Uterus (tissue), 2 donors: ENCODE measurements around the gene TBC1D1.

Experiments
- POLR2A ChIP-seq, 2 donors: fragments of 450-650 bp; IDR thresholded peaks; one replicate each; pipeline ENCODE4 v1.6.1; 2016; ENCODE audit warnings: antibody characterized with exemption in 2 of 2, mild to moderate bottlenecking in 1 of 2, moderate library complexity in 1 of 2
- TF ChIP-seq, protein P1 (sequence below), 4 experiments: fragments of 200-600 bp in 2 of 4; fragments of 450-650 bp in 2 of 4; sonication (generic) in 2 of 4; IDR thresholded peaks; one replicate each; pipeline ENCODE4 v1.5.1; 2016 to 2019; ENCODE audit warnings: antibody characterized with exemption in 4 of 4, mild to moderate bottlenecking in 2 of 4, moderate library complexity in 1 of 4

- TF ChIP-seq, protein P1, sequence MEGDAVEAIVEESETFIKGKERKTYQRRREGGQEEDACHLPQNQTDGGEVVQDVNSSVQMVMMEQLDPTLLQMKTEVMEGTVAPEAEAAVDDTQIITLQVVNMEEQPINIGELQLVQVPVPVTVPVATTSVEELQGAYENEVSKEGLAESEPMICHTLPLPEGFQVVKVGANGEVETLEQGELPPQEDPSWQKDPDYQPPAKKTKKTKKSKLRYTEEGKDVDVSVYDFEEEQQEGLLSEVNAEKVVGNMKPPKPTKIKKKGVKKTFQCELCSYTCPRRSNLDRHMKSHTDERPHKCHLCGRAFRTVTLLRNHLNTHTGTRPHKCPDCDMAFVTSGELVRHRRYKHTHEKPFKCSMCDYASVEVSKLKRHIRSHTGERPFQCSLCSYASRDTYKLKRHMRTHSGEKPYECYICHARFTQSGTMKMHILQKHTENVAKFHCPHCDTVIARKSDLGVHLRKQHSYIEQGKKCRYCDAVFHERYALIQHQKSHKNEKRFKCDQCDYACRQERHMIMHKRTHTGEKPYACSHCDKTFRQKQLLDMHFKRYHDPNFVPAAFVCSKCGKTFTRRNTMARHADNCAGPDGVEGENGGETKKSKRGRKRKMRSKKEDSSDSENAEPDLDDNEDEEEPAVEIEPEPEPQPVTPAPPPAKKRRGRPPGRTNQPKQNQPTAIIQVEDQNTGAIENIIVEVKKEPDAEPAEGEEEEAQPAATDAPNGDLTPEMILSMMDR (IDR thresholded peaks at IDR 0.05): no peak
- TF ChIP-seq POLR2A (IDR thresholded peaks at IDR 0.05): no peak
Observed at GRCh38 chr4:38015886-38016515, 125.1 kb downstream of the TBC1D1 start.
